Panc1 (cell line): Measurements from ENCODE around the gene CGB1.

Experiments
- CTCF ChIP-seq: fragments of 450-650 bp; IDR thresholded peaks from 2 replicates; pipeline ENCODE4 v1.5.1; 2017; ENCODE audit warnings: mild to moderate bottlenecking
- POLR2AphosphoS5 ChIP-seq: IDR thresholded peaks from 2 replicates; pipeline ENCODE4 v1.6.1; 2012; ENCODE audit warnings: mild to moderate bottlenecking, low read depth, low read length, moderate library complexity
- REST ChIP-seq, 2 experiments: IDR thresholded peaks; 2 replicates each; pipeline ENCODE4 v1.6.1; 2011 to 2012; ENCODE audit warnings: low read depth in 2 of 2, control low read depth in 1 of 2, low read length in 1 of 2, mild to moderate bottlenecking in 1 of 2, moderate library complexity in 1 of 2; ENCODE audit not compliant: insufficient read depth in 1 of 2

- TF ChIP-seq CTCF: no peak
- TF ChIP-seq POLR2AphosphoS5: no peak
- no peak for TF ChIP-seq REST (IDR thresholded peaks at IDR 0.05; ENCODE audit: insufficient read depth in 1 of 2, low read depth in 2 of 2, low read length in 1 of 2)
Measured at GRCh38 chr19:48991873-48992580, 44.7 kb downstream of the CGB1 start.
